NB4 (cell line): ENCODE results near the gene CPEB2.

Experiments used
- DNase-seq: peaks from one replicate; pipeline ENCODE4 v3.0.0; 2010; ENCODE audit warnings: low read depth
- H3K4me3 ChIP-seq: one replicate; pipeline ENCODE4 v1.5.1; 2011; ENCODE audit warnings: mild to moderate bottlenecking, low read depth, low read length, moderate library complexity
- MYC ChIP-seq: IDR thresholded peaks from 2 replicates; pipeline ENCODE4 v1.6.1; 2011; ENCODE audit warnings: low read depth, low read length
- POLR2A ChIP-seq: IDR thresholded peaks from 2 replicates; pipeline ENCODE4 v1.6.1; 2011; ENCODE audit warnings: mild to moderate bottlenecking; ENCODE audit not compliant: insufficient read length; ENCODE audit errors: extremely low read depth
- TF ChIP-seq, protein P1 (sequence below): IDR thresholded peaks from one replicate; pipeline ENCODE4 v1.5.1; 2012; ENCODE audit warnings: low read depth, low read length
- TF ChIP-seq, protein P2 (sequence below): IDR thresholded peaks from 2 replicates; pipeline ENCODE4 v1.6.1; 2011; ENCODE audit warnings: low read depth, low read length

Gene CPEB2

DNA sequence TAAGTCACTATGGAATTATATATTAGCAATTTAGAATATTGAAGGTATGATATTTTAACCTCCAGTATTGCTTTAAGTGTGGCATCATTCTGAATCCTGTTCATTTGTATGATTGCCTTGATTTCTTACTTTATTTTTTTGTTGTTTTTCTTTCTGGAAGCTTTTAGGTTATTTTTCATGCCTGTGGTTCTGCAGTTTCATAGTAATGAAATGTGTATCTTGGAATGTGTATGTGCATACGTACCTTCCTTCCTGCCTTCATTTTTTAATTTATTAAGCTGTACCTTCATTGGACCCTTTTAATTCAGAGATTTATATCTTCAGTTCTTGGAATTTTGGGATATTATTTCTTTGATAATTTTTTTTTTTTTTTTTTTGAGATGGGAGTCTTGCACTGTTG lies 22.1 kb downstream of the CPEB2 start:
- H3K4me3 ChIP-seq = no peak overlapping the region
- DNase-seq = no peak
- TF ChIP-seq, protein P1, sequence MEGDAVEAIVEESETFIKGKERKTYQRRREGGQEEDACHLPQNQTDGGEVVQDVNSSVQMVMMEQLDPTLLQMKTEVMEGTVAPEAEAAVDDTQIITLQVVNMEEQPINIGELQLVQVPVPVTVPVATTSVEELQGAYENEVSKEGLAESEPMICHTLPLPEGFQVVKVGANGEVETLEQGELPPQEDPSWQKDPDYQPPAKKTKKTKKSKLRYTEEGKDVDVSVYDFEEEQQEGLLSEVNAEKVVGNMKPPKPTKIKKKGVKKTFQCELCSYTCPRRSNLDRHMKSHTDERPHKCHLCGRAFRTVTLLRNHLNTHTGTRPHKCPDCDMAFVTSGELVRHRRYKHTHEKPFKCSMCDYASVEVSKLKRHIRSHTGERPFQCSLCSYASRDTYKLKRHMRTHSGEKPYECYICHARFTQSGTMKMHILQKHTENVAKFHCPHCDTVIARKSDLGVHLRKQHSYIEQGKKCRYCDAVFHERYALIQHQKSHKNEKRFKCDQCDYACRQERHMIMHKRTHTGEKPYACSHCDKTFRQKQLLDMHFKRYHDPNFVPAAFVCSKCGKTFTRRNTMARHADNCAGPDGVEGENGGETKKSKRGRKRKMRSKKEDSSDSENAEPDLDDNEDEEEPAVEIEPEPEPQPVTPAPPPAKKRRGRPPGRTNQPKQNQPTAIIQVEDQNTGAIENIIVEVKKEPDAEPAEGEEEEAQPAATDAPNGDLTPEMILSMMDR = no peak
- no peak for TF ChIP-seq MYC

DNA sequence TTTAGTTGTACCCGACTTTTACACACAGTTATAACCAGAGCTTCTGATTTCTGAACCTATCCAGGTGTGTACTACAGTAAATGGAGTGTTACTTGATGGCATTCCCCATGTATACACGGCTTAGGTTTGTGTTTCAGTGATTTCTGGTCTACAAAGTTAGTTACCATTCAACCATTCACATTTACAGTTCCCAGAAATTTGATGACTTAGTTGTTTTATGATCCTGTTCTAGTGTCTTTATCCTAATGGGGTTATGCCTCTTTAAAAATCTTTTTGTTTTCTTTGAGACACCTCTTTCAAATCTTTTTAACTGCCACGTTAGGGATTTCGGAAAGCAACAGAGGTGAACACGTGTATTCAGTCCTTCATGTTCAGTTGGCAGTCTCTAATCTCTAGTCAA lies 23.4 kb downstream of the CPEB2 start:
- H3K4me3 ChIP-seq = no peak overlapping the region
- TF ChIP-seq, protein P2, sequence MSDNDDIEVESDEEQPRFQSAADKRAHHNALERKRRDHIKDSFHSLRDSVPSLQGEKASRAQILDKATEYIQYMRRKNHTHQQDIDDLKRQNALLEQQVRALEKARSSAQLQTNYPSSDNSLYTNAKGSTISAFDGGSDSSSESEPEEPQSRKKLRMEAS = no peak
- TF ChIP-seq POLR2A (no peak), MYC (no peak)
- no peak for DNase-seq

DNA sequence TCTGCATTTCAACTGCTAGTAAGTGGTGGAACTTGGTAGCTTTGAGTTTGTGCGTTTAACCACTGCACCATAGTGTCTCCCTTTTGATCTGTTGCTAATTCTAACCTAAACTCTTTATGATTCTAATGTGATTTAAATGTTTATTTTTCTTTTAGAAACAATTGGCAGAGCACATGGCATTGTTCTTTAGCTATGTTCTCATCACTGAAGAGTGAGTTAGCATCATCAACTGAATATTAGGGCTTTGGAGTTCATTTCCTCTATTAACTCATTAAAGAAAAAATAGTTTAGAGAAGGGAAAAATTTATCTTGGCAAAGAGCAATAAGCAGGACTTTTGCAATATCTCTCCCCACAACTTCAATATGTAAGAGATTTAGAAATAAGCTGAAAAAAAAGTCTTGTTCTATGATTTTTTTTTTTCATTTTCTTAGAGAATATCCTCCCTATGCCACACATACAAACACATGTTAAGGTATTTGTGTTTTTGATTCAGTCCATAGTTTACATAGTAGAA lies 25.7 kb downstream of the CPEB2 start:
- DNase-seq = no peak
- TF ChIP-seq, protein P1 = no peak
- TF ChIP-seq MYC = no peak
- no peak for TF ChIP-seq POLR2A
- TF ChIP-seq, protein P2 = no peak
- H3K4me3 ChIP-seq = no peak overlapping the region

DNA sequence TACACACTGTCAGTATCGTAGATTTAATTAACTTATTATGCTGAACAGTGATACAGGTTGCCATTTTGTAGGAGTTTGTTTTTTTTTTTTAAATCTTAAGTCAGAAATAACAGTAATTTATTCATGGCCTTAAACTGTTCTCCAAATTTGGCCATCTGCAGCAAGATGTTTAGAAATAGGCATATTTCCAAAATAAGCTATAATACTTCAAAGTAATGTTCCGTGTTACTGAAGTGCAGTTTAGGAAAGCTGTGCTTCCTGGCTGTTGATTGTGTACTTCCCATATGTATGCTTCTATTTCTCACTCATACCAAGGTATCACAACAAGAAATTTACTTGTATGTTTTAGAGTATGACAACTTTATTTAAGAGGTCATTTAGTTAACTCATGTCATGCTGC lies 28.9 kb downstream of the CPEB2 start:
- no peak for TF ChIP-seq POLR2A
- TF ChIP-seq, protein P1 = no peak
- no peak for TF ChIP-seq MYC
- TF ChIP-seq, protein P2 = no peak
- no peak overlapping the region for H3K4me3 ChIP-seq
- no peak for DNase-seq

DNA sequence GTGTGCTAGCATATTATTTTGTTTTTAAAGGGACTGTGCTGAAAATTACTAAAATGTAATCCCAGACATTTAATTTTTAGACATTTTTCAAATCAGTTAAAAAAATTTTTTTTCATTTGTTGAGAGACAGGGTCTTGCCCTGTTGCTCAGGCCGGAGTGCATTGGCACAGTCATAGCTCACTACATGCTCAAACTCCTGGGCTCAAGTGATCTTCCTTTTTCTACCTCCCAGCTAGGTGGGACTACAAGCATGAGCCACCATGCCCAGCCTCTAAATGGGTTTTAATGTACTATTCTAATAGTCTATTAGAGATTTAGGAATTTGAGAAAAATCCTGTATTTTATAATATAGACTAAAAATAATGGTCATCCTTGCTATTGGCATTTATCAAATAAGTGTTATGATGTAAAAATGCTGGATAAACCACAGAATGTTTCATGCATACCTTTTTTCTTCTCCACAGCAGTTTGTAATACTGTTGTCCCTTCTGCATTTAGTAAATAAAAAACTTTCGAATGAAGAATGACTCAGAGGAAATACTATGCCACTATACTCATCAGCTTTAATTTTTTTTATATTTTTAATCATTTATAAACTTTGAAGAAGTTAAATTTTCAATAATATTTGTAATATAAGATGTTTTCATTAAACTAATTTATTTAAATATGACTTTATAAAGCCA lies 29.9 kb downstream of the CPEB2 start:
- no peak overlapping the region for H3K4me3 ChIP-seq
- TF ChIP-seq, protein P2 = no peak
- TF ChIP-seq POLR2A = no peak
- no peak for TF ChIP-seq MYC
- TF ChIP-seq, protein P1 = no peak
- no peak for DNase-seq

DNA sequence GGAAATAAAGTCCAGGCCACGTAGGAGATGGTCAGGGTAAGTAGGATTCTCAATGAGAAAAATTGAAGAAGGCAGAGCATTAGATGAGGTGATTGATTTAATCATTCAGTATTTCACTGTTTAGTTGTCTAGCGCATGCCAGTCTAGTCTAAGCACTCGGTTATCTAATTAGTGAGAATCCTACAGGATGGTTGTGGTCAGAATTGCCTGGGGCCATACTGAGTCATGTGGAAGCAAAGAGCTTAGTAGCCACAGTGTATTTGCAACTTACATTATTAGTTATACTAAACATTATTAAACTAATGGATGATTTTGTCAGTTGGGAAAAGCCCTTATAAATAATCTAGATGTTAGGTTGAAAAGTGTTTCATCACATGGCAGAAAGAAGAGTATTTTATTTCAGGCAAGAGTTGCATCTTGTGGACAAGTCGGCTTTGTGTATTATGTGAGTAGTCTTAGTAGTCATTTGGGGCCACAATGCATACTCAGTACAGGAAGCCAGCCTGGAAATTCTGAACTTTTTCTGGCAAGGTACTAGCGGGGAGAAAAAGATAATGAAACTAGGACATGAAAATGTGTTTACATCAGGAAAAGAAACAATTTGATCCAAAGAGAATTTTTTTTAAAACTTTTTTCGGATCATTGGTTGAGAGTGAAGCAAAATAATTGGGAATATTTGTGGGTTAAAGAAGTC lies 31.9 kb downstream of the CPEB2 start:
- TF ChIP-seq POLR2A = no peak
- no peak for TF ChIP-seq MYC
- TF ChIP-seq, protein P1 = no peak
- TF ChIP-seq, protein P2 = no peak
- H3K4me3 ChIP-seq = no peak overlapping the region
- DNase-seq = no peak
